Measurements from ENCODE around the gene CEP162. TPM values are rescaled to one million over a fixed set of nuclear protein-coding genes. Genes with fewer than 3 reads are reported as not detected.
"Not testable (repeated sequence)": the region's sequence is repeated elsewhere in the genome, so short reads cannot be mapped to it uniquely, and the experiment has no call there.

CEP162 gene
- total and polyA plus RNA-seq, 10 of the 15 experiments (the other 5 are each of a cell fraction or from before 2014, with no cell fraction given) = 2.7 to 7.9 (median 4.5) TPM

- Histone ChIP-seq H3K27me3 (replicated peaks in 1 of 2; ENCODE audit: control insufficient read depth in 2 of 2, insufficient read depth in 2 of 2, low read length in 1 of 2) (no peaks in the 10 kb centered on the region), H3K9me3 (replicated peaks; ENCODE audit: control insufficient read depth, insufficient read depth, low read length) (no peaks in the 10 kb centered on the region), H3K4me3 (no peak overlapping the region), H3K4me2 (ENCODE audit: control insufficient read depth, insufficient read depth) (no peak overlapping the region), H3K79me2 (ENCODE audit: control insufficient read depth, insufficient read depth, low read length) (no peaks in the 10 kb centered on the region), H3K27ac (ENCODE audit: control insufficient read depth, insufficient read depth) (no peak overlapping the region), H3K36me3 (ENCODE audit: control insufficient read depth in 2 of 2, insufficient read depth in 2 of 2, low read length in 1 of 2) (no peaks in the 10 kb centered on the region), H3K9ac (ENCODE audit: control insufficient read depth, insufficient read depth, low read length) (no peak overlapping the region), H4K20me1 (ENCODE audit: control insufficient read depth, insufficient read depth) (no peaks in the 10 kb centered on the region), H2AFZ (ENCODE audit: control insufficient read depth, low read depth, low read length) (no peak overlapping the region), H3K4me1 (ENCODE audit: control insufficient read depth, insufficient read depth, low read length) (no peaks in the 10 kb centered on the region)
- ChIA-PET SMC1A (ENCODE audit: uncharacterized antibody, unreplicated experiment) (no interaction called here), CTCF (no interaction called here), RAD21 (ENCODE audit: unreplicated experiment) (no interaction called here), POLR2A (no interaction called here)
- BruUV-seq (replicated peaks) = no TSS peak
- TF ChIP-seq MXI1 (IDR thresholded peaks at IDR 0.05; ENCODE audit: low read depth, low read length) (no peak), ZSCAN29 (IDR thresholded peaks at IDR 0.05) (no peak), BCLAF1 (IDR thresholded peaks at IDR 0.05) (no peak), ZBED1 (IDR thresholded peaks at IDR 0.05; ENCODE audit: borderline replicate concordance) (no peak), POLR2AphosphoS2 (IDR thresholded peaks at IDR 0.05; ENCODE audit: low read depth, low read length) (no peak), PML (IDR thresholded peaks at IDR 0.05; ENCODE audit: low read length) (no peak), SP1 (IDR thresholded peaks at IDR 0.05; ENCODE audit: low read depth, low read length) (no peak), PRDM15 (CRISPR knock-in tag; IDR thresholded peaks at IDR 0.05) (no peak), SREBF2 (IDR thresholded peaks at IDR 0.05; ENCODE audit: low read length) (no peak)
- DNase-seq (ENCODE audit: low read depth, low spot score) = no peak
- in situ Hi-C loops (cut with MboI) = no loop called here
- no peak for ATAC-seq
- FAIRE-seq = no peak
- intact Hi-C loops (cut with micrococcal nuclease; ENCODE audit: unreplicated experiment) = no loop called here
These were observed 61.0 kb downstream of the CEP162 start for GRCh38 chr6:84166395-84166794.

- H2AFZ ChIP-seq (ENCODE audit: control insufficient read depth, low read depth, low read length); POLR2A ChIA-PET; H3K4me1 ChIP-seq (ENCODE audit: control insufficient read depth, insufficient read depth, low read length); H3K4me2 ChIP-seq (ENCODE audit: control insufficient read depth, insufficient read depth); H3K36me3 ChIP-seq (ENCODE audit: control insufficient read depth in 2 of 2, insufficient read depth in 2 of 2, low read length in 1 of 2); intact Hi-C loops (cut with micrococcal nuclease; ENCODE audit: unreplicated experiment); H3K27ac ChIP-seq (ENCODE audit: control insufficient read depth, insufficient read depth); H3K79me2 ChIP-seq (ENCODE audit: control insufficient read depth, insufficient read depth, low read length); DNase-seq (ENCODE audit: low read depth, low spot score); H3K4me3 ChIP-seq; H3K9ac ChIP-seq (ENCODE audit: control insufficient read depth, insufficient read depth, low read length); in situ Hi-C loops (cut with MboI); FAIRE-seq; BruUV-seq (replicated peaks); H3K9me3 ChIP-seq (replicated peaks; ENCODE audit: control insufficient read depth, insufficient read depth, low read length); RAD21 ChIA-PET (ENCODE audit: unreplicated experiment); H3K27me3 ChIP-seq (replicated peaks in 1 of 2; ENCODE audit: control insufficient read depth in 2 of 2, insufficient read depth in 2 of 2, low read length in 1 of 2); H4K20me1 ChIP-seq (ENCODE audit: control insufficient read depth, insufficient read depth); SMC1A ChIA-PET (ENCODE audit: uncharacterized antibody, unreplicated experiment); ATAC-seq: not testable (repeated sequence)
- CTCF ChIA-PET = interaction anchor here (1.7 kb wide), 1 partner anchor 55 kb away, joined by 4 read pairs; no protein-coding TSS in a partner anchor
- 100% methylated on average over 2 of the region's 3 CpGs for WGBS (ENCODE audit: insufficient coverage, insufficient replicate concordance, low lambda C conversion rate, missing lambda C conversion rate)
These were observed 63.1 kb downstream of the CEP162 start for GRCh38 chr6:84164328-84164727.
